ENCODE data around the gene GAD2.

GAD2 gene

GRCh38 chr10:26303366-26303765, 86.8 kb downstream of the GAD2 start:
- Histone ChIP-seq H3K36me3 (ENCODE audit: control insufficient read depth in 1 of 2, insufficient read depth in 2 of 2, low read depth in 1 of 2, low read length in 2 of 2) (no peaks in the 10 kb centered on the region), H3K9me3 (ENCODE audit: control insufficient read depth, low read length) (no peaks in the 10 kb centered on the region), H2BK5ac (ENCODE audit: low read depth, low read length, poor library complexity, severe bottlenecking) (no peak overlapping the region), H3K4me1 (ENCODE audit: control insufficient read depth, insufficient read depth, low read depth, low read length) (no peaks in the 10 kb centered on the region), H3K14ac (ENCODE audit: low read length in 2 of 2) (no peak overlapping the region), H3K4me3 (ENCODE audit: insufficient read depth in 1 of 2, low read depth in 1 of 2, low read length in 2 of 2) (no peak overlapping the region), H2AFZ (ENCODE audit: low read depth, low read length) (no peak overlapping the region), H3K79me1 (replicated peaks; ENCODE audit: low read length, poor library complexity, severe bottlenecking) (no peaks in the 10 kb centered on the region), H3K18ac (ENCODE audit: low read depth in 1 of 2, low read length in 2 of 2) (no peak overlapping the region), H3K23ac (ENCODE audit: low read length in 2 of 2) (no peak overlapping the region), H3K4me2 (ENCODE audit: low read length, poor library complexity, severe bottlenecking) (no peak overlapping the region), H3K27ac (ENCODE audit: low read length, poor library complexity, severe bottlenecking) (no peak overlapping the region), H4K91ac (ENCODE audit: low read length) (no peak overlapping the region), H3K9ac (ENCODE audit: low read length) (no peak overlapping the region), H4K8ac (ENCODE audit: low read length) (no peak overlapping the region), H2BK120ac (ENCODE audit: low read depth, low read length) (no peak overlapping the region), H2BK12ac (ENCODE audit: low read length in 2 of 2) (no peak overlapping the region), H2AK5ac (ENCODE audit: low read length, severe bottlenecking) (no peak overlapping the region), H2BK15ac (ENCODE audit: low read depth, poor library complexity, severe bottlenecking) (no peak overlapping the region), H3K4ac (ENCODE audit: low read depth in 1 of 2, low read length in 2 of 2) (no peak overlapping the region), H3K27me3 (ENCODE audit: control insufficient read depth in 1 of 2, insufficient read depth in 1 of 2, low read length in 2 of 2) (no peaks in the 10 kb centered on the region)
- DNase-seq = no peak

- no peak overlapping the region for H3K23ac ChIP-seq (ENCODE audit: low read length in 2 of 2)
- H3K27me3 ChIP-seq (ENCODE audit: control insufficient read depth in 1 of 2, insufficient read depth in 1 of 2, low read length in 2 of 2) = peaks cover 0 to 20% of the 10 kb centered on the region in 2 experiments
- no peak overlapping the region for H3K9ac ChIP-seq (ENCODE audit: low read length)
- H2BK120ac ChIP-seq (ENCODE audit: low read depth, low read length) = no peak overlapping the region
- H2AFZ ChIP-seq (ENCODE audit: low read depth, low read length) = no peak overlapping the region
- H3K14ac ChIP-seq (ENCODE audit: low read length in 2 of 2) = no peak overlapping the region
- no peaks in the 10 kb centered on the region for H3K9me3 ChIP-seq (ENCODE audit: control insufficient read depth, low read length)
- H2AK5ac ChIP-seq (ENCODE audit: low read length, severe bottlenecking) = no peak overlapping the region
- WGBS = 58% methylated on average over 3 of the region's 3 CpGs
- no peak overlapping the region for H3K4me2 ChIP-seq (ENCODE audit: low read length, poor library complexity, severe bottlenecking)
- DNase-seq = no peak
- no peak overlapping the region for H2BK12ac ChIP-seq (ENCODE audit: low read length in 2 of 2)
- H3K4me3 ChIP-seq (ENCODE audit: insufficient read depth in 1 of 2, low read depth in 1 of 2, low read length in 2 of 2) = no peak overlapping the region
- no peaks in the 10 kb centered on the region for H3K79me1 ChIP-seq (replicated peaks; ENCODE audit: low read length, poor library complexity, severe bottlenecking)
- no peak overlapping the region for H3K27ac ChIP-seq (ENCODE audit: low read length, poor library complexity, severe bottlenecking)
- no peak overlapping the region for H3K18ac ChIP-seq (ENCODE audit: low read depth in 1 of 2, low read length in 2 of 2)
- no peak overlapping the region for H2BK15ac ChIP-seq (ENCODE audit: low read depth, poor library complexity, severe bottlenecking)
- no peak overlapping the region for H2BK5ac ChIP-seq (ENCODE audit: low read depth, low read length, poor library complexity, severe bottlenecking)
- no peaks in the 10 kb centered on the region for H3K4me1 ChIP-seq (ENCODE audit: control insufficient read depth, insufficient read depth, low read depth, low read length)
- no peaks in the 10 kb centered on the region for H3K36me3 ChIP-seq (ENCODE audit: control insufficient read depth in 1 of 2, insufficient read depth in 2 of 2, low read depth in 1 of 2, low read length in 2 of 2)
- H4K91ac ChIP-seq (ENCODE audit: low read length) = no peak overlapping the region
- no peak overlapping the region for H3K4ac ChIP-seq (ENCODE audit: low read depth in 1 of 2, low read length in 2 of 2)
- H4K8ac ChIP-seq (ENCODE audit: low read length) = no peak overlapping the region
Measured at GRCh38 chr10:26310361-26310760, 93.8 kb downstream of the GAD2 start.

- Histone ChIP-seq H3K27ac (ENCODE audit: low read length, poor library complexity, severe bottlenecking) (no peak overlapping the region), H3K36me3 (ENCODE audit: control insufficient read depth in 1 of 2, insufficient read depth in 2 of 2, low read depth in 1 of 2, low read length in 2 of 2) (no peaks in the 10 kb centered on the region), H2AFZ (ENCODE audit: low read depth, low read length) (no peak overlapping the region), H3K14ac (ENCODE audit: low read length in 2 of 2) (no peak overlapping the region), H3K79me1 (replicated peaks; ENCODE audit: low read length, poor library complexity, severe bottlenecking) (no peaks in the 10 kb centered on the region), H3K9me3 (ENCODE audit: control insufficient read depth, low read length) (no peaks in the 10 kb centered on the region), H3K4me1 (ENCODE audit: control insufficient read depth, insufficient read depth, low read depth, low read length) (no peaks in the 10 kb centered on the region), H4K91ac (ENCODE audit: low read length) (no peak overlapping the region), H3K9ac (ENCODE audit: low read length) (no peak overlapping the region), H3K4me3 (ENCODE audit: insufficient read depth in 1 of 2, low read depth in 1 of 2, low read length in 2 of 2) (no peak overlapping the region), H2AK5ac (ENCODE audit: low read length, severe bottlenecking) (no peak overlapping the region), H2BK5ac (ENCODE audit: low read depth, low read length, poor library complexity, severe bottlenecking) (no peak overlapping the region), H2BK12ac (ENCODE audit: low read length in 2 of 2) (no peak overlapping the region), H3K18ac (ENCODE audit: low read depth in 1 of 2, low read length in 2 of 2) (no peak overlapping the region), H3K23ac (ENCODE audit: low read length in 2 of 2) (no peak overlapping the region), H3K27me3 (ENCODE audit: control insufficient read depth in 1 of 2, insufficient read depth in 1 of 2, low read length in 2 of 2) (peaks cover 0 to 28% of the 10 kb centered on the region in 2 experiments), H2BK15ac (ENCODE audit: low read depth, poor library complexity, severe bottlenecking) (no peak overlapping the region), H3K4me2 (ENCODE audit: low read length, poor library complexity, severe bottlenecking) (no peak overlapping the region), H4K8ac (ENCODE audit: low read length) (no peak overlapping the region), H3K4ac (ENCODE audit: low read depth in 1 of 2, low read length in 2 of 2) (no peak overlapping the region), H2BK120ac (ENCODE audit: low read depth, low read length) (no peak overlapping the region)
- DNase-seq = no peak
- 49% methylated on average over 6 of the region's 6 CpGs for WGBS
Measured at GRCh38 chr10:26311383-26311940, 94.9 kb downstream of the GAD2 start.

GRCh38 chr10:26314265-26315013, 97.9 kb downstream of the GAD2 start:
- no peaks in the 10 kb centered on the region for H3K79me1 ChIP-seq (replicated peaks; ENCODE audit: low read length, poor library complexity, severe bottlenecking)
- DNase-seq = no peak
- no peak overlapping the region for H3K4me2 ChIP-seq (ENCODE audit: low read length, poor library complexity, severe bottlenecking)
- H2BK15ac ChIP-seq (ENCODE audit: low read depth, poor library complexity, severe bottlenecking) = no peak overlapping the region
- no peaks in the 10 kb centered on the region for H3K36me3 ChIP-seq (ENCODE audit: control insufficient read depth in 1 of 2, insufficient read depth in 2 of 2, low read depth in 1 of 2, low read length in 2 of 2)
- no peak overlapping the region for H2BK5ac ChIP-seq (ENCODE audit: low read depth, low read length, poor library complexity, severe bottlenecking)
- H3K27ac ChIP-seq (ENCODE audit: low read length, poor library complexity, severe bottlenecking) = no peak overlapping the region
- H3K4me1 ChIP-seq (ENCODE audit: control insufficient read depth, insufficient read depth, low read depth, low read length) = no peaks in the 10 kb centered on the region
- peaks cover 0 to 24% of the 10 kb centered on the region in 2 experiments for H3K27me3 ChIP-seq (ENCODE audit: control insufficient read depth in 1 of 2, insufficient read depth in 1 of 2, low read length in 2 of 2)
- no peak overlapping the region for H3K18ac ChIP-seq (ENCODE audit: low read depth in 1 of 2, low read length in 2 of 2)
- H4K91ac ChIP-seq (ENCODE audit: low read length) = no peak overlapping the region
- no peak overlapping the region for H4K8ac ChIP-seq (ENCODE audit: low read length)
- WGBS = 75% methylated on average over 10 of the region's 10 CpGs
- no peak overlapping the region for H2AK5ac ChIP-seq (ENCODE audit: low read length, severe bottlenecking)
- H2AFZ ChIP-seq (ENCODE audit: low read depth, low read length) = no peak overlapping the region
- H3K4me3 ChIP-seq (ENCODE audit: insufficient read depth in 1 of 2, low read depth in 1 of 2, low read length in 2 of 2) = no peak overlapping the region
- no peak overlapping the region for H3K9ac ChIP-seq (ENCODE audit: low read length)
- H2BK120ac ChIP-seq (ENCODE audit: low read depth, low read length) = no peak overlapping the region
- no peak overlapping the region for H3K4ac ChIP-seq (ENCODE audit: low read depth in 1 of 2, low read length in 2 of 2)
- H2BK12ac ChIP-seq (ENCODE audit: low read length in 2 of 2) = no peak overlapping the region
- H3K23ac ChIP-seq (ENCODE audit: low read length in 2 of 2) = no peak overlapping the region
- no peaks in the 10 kb centered on the region for H3K9me3 ChIP-seq (ENCODE audit: control insufficient read depth, low read length)
- H3K14ac ChIP-seq (ENCODE audit: low read length in 2 of 2) = no peak overlapping the region
